ENCODE measurements around the gene ZNF473. TPM values are rescaled to one million over a fixed set of nuclear protein-coding genes. Genes with fewer than 3 reads are reported as not detected.
"Not testable (repeated sequence)": the region's sequence is repeated elsewhere in the genome, so short reads cannot be mapped to it uniquely, and the experiment has no call there.

Gene ZNF473
- total RNA-seq, 1 experiment from 2014 or later, result 11.7 TPM

- H3K4me3 ChIP-seq (ENCODE audit: low read depth in 2 of 2, low read length in 2 of 2); DNase-seq (ENCODE audit: low read depth, low spot score); H3K27ac ChIP-seq (ENCODE audit: low read length); in situ Hi-C loops (cut with HindIII; ENCODE audit: low pct_unique_long_range_greater_than_20kb, low sequenced_read_pairs); H3K27me3 ChIP-seq (ENCODE audit: control insufficient read depth, insufficient read depth, low read length); H3K4me1 ChIP-seq (ENCODE audit: control insufficient read depth, insufficient read depth, low read length); intact Hi-C loops (cut with micrococcal nuclease; ENCODE audit: unreplicated experiment); BruUV-seq (replicated peaks); H3K36me3 ChIP-seq (ENCODE audit: control insufficient read depth, insufficient read depth, low read length); POLR2A ChIA-PET; CTCF ChIA-PET; H3K9me3 ChIP-seq (ENCODE audit: control insufficient read depth, insufficient read depth, low read depth, low read length); ATAC-seq: not testable (repeated sequence)
Measured at GRCh38 chr19:50079014-50079413, 53.2 kb downstream of the ZNF473 start.

- BruUV-seq (replicated peaks); H3K36me3 ChIP-seq (ENCODE audit: control insufficient read depth, insufficient read depth, low read length); H3K4me3 ChIP-seq (ENCODE audit: low read depth in 2 of 2, low read length in 2 of 2); H3K27ac ChIP-seq (ENCODE audit: low read length); intact Hi-C loops (cut with micrococcal nuclease; ENCODE audit: unreplicated experiment); H3K4me1 ChIP-seq (ENCODE audit: control insufficient read depth, insufficient read depth, low read length); DNase-seq (ENCODE audit: low read depth, low spot score); POLR2A ChIA-PET; H3K9me3 ChIP-seq (ENCODE audit: control insufficient read depth, insufficient read depth, low read depth, low read length); H3K27me3 ChIP-seq (ENCODE audit: control insufficient read depth, insufficient read depth, low read length); CTCF ChIA-PET; ATAC-seq; in situ Hi-C loops (cut with HindIII; ENCODE audit: low pct_unique_long_range_greater_than_20kb, low sequenced_read_pairs): not testable (repeated sequence)
Measured at GRCh38 chr19:50084440-50084839, 58.6 kb downstream of the ZNF473 start.

GRCh38 chr19:50087153-50087552, 61.3 kb downstream of the ZNF473 start:
- intact Hi-C loops (cut with micrococcal nuclease; ENCODE audit: unreplicated experiment); H3K36me3 ChIP-seq (ENCODE audit: control insufficient read depth, insufficient read depth, low read length); in situ Hi-C loops (cut with HindIII; ENCODE audit: low pct_unique_long_range_greater_than_20kb, low sequenced_read_pairs); ATAC-seq; BruUV-seq (replicated peaks); POLR2A ChIA-PET; CTCF ChIA-PET; H3K4me1 ChIP-seq (ENCODE audit: control insufficient read depth, insufficient read depth, low read length); DNase-seq (ENCODE audit: low read depth, low spot score); H3K9me3 ChIP-seq (ENCODE audit: control insufficient read depth, insufficient read depth, low read depth, low read length); H3K27ac ChIP-seq (ENCODE audit: low read length); H3K4me3 ChIP-seq (ENCODE audit: low read depth in 2 of 2, low read length in 2 of 2); H3K27me3 ChIP-seq (ENCODE audit: control insufficient read depth, insufficient read depth, low read length): not testable (repeated sequence)

GRCh38 chr19:50090706-50091105, 64.9 kb downstream of the ZNF473 start:
- H3K27me3 ChIP-seq (ENCODE audit: control insufficient read depth, insufficient read depth, low read length); CTCF ChIA-PET; DNase-seq (ENCODE audit: low read depth, low spot score); H3K4me3 ChIP-seq (ENCODE audit: low read depth in 2 of 2, low read length in 2 of 2); in situ Hi-C loops (cut with HindIII; ENCODE audit: low pct_unique_long_range_greater_than_20kb, low sequenced_read_pairs); POLR2A ChIA-PET; intact Hi-C loops (cut with micrococcal nuclease; ENCODE audit: unreplicated experiment); H3K27ac ChIP-seq (ENCODE audit: low read length); H3K9me3 ChIP-seq (ENCODE audit: control insufficient read depth, insufficient read depth, low read depth, low read length); H3K4me1 ChIP-seq (ENCODE audit: control insufficient read depth, insufficient read depth, low read length); H3K36me3 ChIP-seq (ENCODE audit: control insufficient read depth, insufficient read depth, low read length); BruUV-seq (replicated peaks): not testable (repeated sequence)
- ATAC-seq, result peak; percentile 68; the same call in 1 of the 2 replicates
- TF ChIP-seq, protein P1, sequence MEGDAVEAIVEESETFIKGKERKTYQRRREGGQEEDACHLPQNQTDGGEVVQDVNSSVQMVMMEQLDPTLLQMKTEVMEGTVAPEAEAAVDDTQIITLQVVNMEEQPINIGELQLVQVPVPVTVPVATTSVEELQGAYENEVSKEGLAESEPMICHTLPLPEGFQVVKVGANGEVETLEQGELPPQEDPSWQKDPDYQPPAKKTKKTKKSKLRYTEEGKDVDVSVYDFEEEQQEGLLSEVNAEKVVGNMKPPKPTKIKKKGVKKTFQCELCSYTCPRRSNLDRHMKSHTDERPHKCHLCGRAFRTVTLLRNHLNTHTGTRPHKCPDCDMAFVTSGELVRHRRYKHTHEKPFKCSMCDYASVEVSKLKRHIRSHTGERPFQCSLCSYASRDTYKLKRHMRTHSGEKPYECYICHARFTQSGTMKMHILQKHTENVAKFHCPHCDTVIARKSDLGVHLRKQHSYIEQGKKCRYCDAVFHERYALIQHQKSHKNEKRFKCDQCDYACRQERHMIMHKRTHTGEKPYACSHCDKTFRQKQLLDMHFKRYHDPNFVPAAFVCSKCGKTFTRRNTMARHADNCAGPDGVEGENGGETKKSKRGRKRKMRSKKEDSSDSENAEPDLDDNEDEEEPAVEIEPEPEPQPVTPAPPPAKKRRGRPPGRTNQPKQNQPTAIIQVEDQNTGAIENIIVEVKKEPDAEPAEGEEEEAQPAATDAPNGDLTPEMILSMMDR (IDR thresholded peaks at IDR 0.05), result peak; percentile 82

GRCh38 chr19:50091786-50092185, 66.0 kb downstream of the ZNF473 start:
- DNase-seq (ENCODE audit: low read depth, low spot score); CTCF ChIA-PET; BruUV-seq (replicated peaks): not testable (repeated sequence)

DNA sequence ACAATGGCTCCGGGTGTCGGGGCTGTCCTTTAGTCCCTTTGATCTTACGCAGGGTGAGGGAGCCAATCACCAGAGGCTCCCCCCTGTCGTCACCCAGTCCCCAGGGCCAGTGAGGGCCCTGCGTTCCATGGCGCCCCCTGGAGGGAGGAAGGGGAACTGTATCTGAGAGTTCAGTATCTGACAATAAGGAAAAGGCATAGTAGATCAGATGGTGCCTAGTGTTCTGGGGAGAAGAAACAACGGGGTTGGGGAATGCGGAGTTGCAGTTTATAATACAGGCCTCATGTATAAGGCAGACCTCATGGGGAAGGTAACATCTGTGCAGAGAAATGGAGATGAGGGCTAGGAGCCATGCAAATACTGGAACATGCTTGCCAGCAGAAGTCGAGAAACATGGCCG, 66.8 kb downstream of the ZNF473 start:
- POLR2A ChIA-PET; CTCF ChIA-PET; H3K4me3 ChIP-seq (ENCODE audit: low read depth in 2 of 2, low read length in 2 of 2); DNase-seq (ENCODE audit: low read depth, low spot score); H3K27ac ChIP-seq (ENCODE audit: low read length); H3K9me3 ChIP-seq (ENCODE audit: control insufficient read depth, insufficient read depth, low read depth, low read length); H3K36me3 ChIP-seq (ENCODE audit: control insufficient read depth, insufficient read depth, low read length); intact Hi-C loops (cut with micrococcal nuclease; ENCODE audit: unreplicated experiment); BruUV-seq (replicated peaks); ATAC-seq; H3K4me1 ChIP-seq (ENCODE audit: control insufficient read depth, insufficient read depth, low read length); H3K27me3 ChIP-seq (ENCODE audit: control insufficient read depth, insufficient read depth, low read length); in situ Hi-C loops (cut with HindIII; ENCODE audit: low pct_unique_long_range_greater_than_20kb, low sequenced_read_pairs): not testable (repeated sequence)

More at GRCh38 chr19:50091786-50092185, 66.0 kb downstream of the ZNF473 start:
- in situ Hi-C loops (cut with HindIII; ENCODE audit: low pct_unique_long_range_greater_than_20kb, low sequenced_read_pairs); H3K4me3 ChIP-seq (ENCODE audit: low read depth in 2 of 2, low read length in 2 of 2); H3K4me1 ChIP-seq (ENCODE audit: control insufficient read depth, insufficient read depth, low read length); H3K9me3 ChIP-seq (ENCODE audit: control insufficient read depth, insufficient read depth, low read depth, low read length); H3K27me3 ChIP-seq (ENCODE audit: control insufficient read depth, insufficient read depth, low read length); H3K36me3 ChIP-seq (ENCODE audit: control insufficient read depth, insufficient read depth, low read length); ATAC-seq; H3K27ac ChIP-seq (ENCODE audit: low read length); POLR2A ChIA-PET; intact Hi-C loops (cut with micrococcal nuclease; ENCODE audit: unreplicated experiment): not testable (repeated sequence)

DNA sequence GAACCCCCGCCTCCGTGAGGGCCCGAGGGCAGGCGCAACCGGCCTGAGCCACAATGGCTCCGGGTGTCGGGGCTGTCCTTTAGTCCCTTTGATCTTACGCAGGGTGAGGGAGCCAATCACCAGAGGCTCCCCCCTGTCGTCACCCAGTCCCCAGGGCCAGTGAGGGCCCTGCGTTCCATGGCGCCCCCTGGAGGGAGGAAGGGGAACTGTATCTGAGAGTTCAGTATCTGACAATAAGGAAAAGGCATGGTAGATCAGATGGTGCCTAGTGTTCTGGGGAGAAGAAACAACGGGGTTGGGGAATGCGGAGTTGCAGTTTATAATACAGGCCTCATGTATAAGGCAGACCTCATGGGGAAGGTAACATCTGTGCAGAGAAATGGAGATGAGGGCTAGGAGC, 72.1 kb downstream of the ZNF473 start:
- DNase-seq (ENCODE audit: low read depth, low spot score); H3K36me3 ChIP-seq (ENCODE audit: control insufficient read depth, insufficient read depth, low read length); in situ Hi-C loops (cut with HindIII; ENCODE audit: low pct_unique_long_range_greater_than_20kb, low sequenced_read_pairs); CTCF ChIA-PET; ATAC-seq; H3K27ac ChIP-seq (ENCODE audit: low read length); H3K4me3 ChIP-seq (ENCODE audit: low read depth in 2 of 2, low read length in 2 of 2); H3K9me3 ChIP-seq (ENCODE audit: control insufficient read depth, insufficient read depth, low read depth, low read length); H3K4me1 ChIP-seq (ENCODE audit: control insufficient read depth, insufficient read depth, low read length); H3K27me3 ChIP-seq (ENCODE audit: control insufficient read depth, insufficient read depth, low read length); BruUV-seq (replicated peaks); POLR2A ChIA-PET; intact Hi-C loops (cut with micrococcal nuclease; ENCODE audit: unreplicated experiment): not testable (repeated sequence)

All from Panc1 (cell line).